ENCODE data around the gene P2RY2.
"Not testable (repeated sequence)": the region's sequence is repeated elsewhere in the genome, so short reads cannot be mapped to it uniquely, and the experiment has no call there.

Gene P2RY2

GRCh38 chr11:73265278-73265810 is 47.3 kb downstream of the P2RY2 start:
- in situ Hi-C loops (cut with HindIII; ENCODE audit: low sequenced_read_pairs): no loop called here

- in situ Hi-C loops (cut with HindIII; ENCODE audit: low sequenced_read_pairs): no loop called here
These were observed 48.0 kb downstream of the P2RY2 start for GRCh38 chr11:73265853-73266645.

- in situ Hi-C loops (cut with HindIII; ENCODE audit: low sequenced_read_pairs): no loop called here
These were observed 48.6 kb downstream of the P2RY2 start for GRCh38 chr11:73266646-73267020.

DNA sequence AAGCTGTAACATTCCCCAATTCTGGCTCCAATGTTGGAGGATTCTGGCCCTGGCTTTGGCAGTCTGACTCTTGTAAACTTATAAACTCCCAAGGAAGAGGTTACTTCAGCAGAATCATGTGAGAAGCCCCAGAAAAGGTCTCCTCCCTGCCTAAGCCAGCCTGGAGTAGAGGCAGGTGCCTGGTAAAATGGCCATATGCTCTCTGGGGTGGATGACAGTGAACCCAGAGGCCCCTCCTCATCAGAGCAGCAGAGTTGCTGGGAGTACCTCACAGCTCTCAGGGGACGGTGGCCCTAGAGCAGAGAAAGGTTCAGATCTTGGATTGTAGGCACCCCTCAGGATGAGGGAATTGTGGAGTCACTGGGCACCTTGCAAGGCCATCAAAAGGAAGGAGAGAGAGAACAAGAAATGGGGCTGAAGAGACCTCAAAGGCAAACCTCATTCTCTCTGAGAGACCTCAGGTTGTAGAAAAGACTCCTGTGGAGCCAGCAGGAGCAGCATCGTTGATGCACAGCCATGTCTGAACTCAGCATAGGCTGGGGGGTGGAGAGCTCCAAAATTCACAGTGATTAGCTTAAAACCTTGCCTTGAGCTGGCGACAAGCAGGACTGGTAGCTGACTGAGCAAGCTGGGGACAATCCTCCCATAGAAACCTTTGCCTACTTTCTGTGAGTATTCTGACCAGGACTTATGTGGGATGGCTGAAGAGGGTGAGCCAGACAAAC is 49.2 kb downstream of the P2RY2 start:
- in situ Hi-C loops (cut with HindIII; ENCODE audit: low sequenced_read_pairs): no loop called here

DNA sequence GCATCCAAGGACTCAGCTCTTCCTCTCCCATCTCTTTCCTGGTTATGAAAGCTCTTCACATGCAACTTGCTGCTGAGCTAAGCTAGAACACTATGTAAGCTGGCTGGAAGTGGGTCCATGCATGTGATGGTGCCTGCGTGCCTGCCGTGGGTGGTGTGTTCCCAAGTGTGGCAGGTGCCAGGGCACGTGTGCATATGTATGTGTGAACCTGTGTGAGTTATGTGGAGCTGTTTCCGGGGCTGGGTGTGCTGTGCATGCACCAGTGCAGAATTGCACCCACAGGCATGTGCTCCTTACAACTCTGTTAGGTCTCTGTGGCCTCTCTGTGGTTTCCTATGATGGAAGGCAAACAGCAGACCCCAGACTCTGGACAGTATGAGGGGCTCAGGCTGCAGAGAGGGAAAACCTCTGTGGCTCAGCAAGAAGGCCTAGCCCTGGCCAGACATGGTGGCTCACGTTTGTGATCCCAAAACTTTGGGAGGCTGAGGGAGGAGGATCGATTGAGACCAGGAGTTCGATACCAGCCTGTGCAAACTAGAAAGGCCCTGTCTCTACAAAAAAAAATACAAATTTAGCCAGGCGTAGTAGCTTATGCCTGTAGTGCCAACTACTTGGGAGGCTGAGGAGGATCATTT is 49.9 kb downstream of the P2RY2 start:
- in situ Hi-C loops (cut with HindIII; ENCODE audit: low sequenced_read_pairs): no loop called here

GRCh38 chr11:73268671-73269271 is 50.7 kb downstream of the P2RY2 start:
- in situ Hi-C loops (cut with HindIII; ENCODE audit: low sequenced_read_pairs): no loop called here

DNA sequence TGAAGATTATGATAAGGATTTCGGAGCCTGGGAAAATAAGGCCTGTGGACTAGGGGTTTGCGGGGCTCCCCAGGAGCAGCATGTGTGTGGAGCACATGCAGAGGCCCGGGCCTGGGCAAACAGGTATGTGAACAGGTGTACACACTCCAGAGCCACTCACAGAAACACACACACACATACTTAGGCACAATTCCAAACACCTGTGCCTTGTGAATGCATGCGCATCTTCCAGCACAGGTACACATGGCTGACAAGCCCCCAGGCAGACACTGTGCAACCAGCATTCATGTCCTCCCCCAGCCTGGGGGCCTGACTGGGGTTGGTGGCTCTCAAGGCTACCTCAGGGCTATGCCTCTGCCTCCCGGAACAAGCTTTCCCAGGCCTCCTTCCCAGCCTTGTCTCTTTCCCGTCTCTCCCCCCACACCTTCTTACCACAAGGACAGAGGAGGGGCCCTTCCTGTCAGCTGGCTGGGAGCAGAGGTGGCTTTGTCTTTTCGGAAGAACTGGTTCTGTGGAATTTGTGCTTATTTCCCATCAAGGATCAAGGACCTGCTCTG is 51.5 kb downstream of the P2RY2 start:
- in situ Hi-C loops (cut with HindIII; ENCODE audit: low sequenced_read_pairs): no loop called here

- in situ Hi-C loops (cut with HindIII; ENCODE audit: low sequenced_read_pairs): no loop called here
These were observed 52.2 kb downstream of the P2RY2 start for GRCh38 chr11:73270016-73270854.

DNA sequence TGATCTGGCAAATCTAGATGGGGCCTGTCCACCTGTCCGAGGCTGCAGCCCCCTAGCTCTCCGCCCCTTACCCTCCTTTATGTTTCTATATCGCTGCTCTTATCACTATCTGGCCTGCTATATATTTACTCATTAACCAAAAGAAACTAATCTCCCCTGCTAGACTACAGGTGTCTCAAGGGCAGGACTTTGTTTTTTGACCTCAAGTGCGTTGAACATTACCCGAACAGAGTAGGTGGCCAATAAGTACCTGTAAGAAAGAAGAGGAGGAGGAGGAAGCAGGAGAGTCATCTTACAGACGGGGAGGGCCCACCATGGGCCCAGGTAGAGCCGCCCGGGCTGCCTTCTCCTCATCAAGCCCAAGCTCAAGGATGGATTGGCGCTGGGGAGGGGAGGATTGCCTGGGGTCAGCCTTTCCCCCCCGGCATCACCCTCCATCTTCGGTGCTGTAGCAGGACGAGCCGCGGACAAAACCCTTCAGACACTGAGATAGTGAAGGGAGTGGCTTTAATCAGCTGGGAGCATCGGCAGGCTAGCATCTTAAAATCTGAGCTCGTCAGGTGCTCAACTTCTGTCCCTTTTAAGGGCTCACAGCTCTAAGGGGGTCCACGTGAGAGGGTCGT is 52.9 kb downstream of the P2RY2 start:
- in situ Hi-C loops (cut with HindIII; ENCODE audit: low sequenced_read_pairs): no loop called here

GRCh38 chr11:73271478-73271865 is 53.4 kb downstream of the P2RY2 start:
- in situ Hi-C loops (cut with HindIII; ENCODE audit: low sequenced_read_pairs): not testable (repeated sequence)

- in situ Hi-C loops (cut with HindIII; ENCODE audit: low sequenced_read_pairs): no loop called here
These were observed 54.0 kb downstream of the P2RY2 start, which contains the start of gene P2RY6 for GRCh38 chr11:73271936-73272679. TSS of gene P2RY6 (plus strand) at chr11:73272338. CDS start at chr11:73296519, 24,181 bp downstream.

DNA sequence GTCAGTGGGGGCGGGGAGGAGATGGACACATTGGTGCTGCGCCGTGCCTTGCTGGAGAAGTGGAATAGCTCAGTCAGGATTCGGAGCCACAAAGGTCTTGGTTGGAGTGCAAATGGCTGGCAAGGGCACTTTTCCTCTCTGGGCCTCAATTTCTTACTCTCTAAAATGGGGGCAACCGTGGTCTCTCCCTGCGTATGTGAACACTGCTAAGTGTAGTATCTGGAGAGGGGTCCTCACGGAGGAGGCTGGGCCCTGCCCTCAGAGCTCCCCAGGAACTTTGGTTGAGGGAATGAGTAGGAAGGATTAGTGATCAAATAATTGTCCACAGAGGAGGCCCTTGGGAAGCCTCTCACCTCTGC is 54.6 kb downstream of the P2RY2 start:
- in situ Hi-C loops (cut with HindIII; ENCODE audit: low sequenced_read_pairs): no loop called here

DNA sequence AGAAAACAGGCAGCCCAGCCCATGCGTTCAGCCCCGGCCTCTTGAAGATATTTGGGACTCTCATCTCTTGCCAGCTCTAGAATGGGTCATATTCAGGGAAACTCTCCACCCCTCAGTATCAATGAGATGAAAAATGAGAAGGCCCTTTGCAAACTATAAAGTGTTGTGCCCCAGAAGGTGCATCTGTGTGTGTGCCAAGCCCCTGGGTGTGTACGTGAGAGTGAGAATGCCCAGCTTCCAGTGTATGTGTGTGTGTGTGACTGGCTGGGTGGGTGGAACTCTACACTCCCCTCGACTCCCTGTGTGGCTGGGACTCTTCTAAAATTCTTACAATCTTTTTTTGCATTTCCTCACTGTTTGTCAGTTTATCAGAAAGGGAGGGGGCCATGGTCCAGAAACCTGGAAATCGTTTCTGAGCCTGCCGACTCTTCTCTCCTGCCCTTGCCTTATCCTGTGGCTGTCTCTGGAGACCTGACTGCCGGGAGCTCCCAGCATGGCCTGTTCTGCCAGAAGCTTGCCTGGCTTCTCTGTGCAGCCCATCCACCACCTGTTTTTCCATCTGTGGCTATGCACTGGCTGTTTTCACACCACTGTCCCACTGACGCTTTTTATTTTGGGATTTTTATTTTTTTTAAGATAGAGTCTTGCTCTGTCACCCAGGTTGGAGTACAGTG is 55.3 kb downstream of the P2RY2 start:
- in situ Hi-C loops (cut with HindIII; ENCODE audit: low sequenced_read_pairs): no loop called here

- in situ Hi-C loops (cut with HindIII; ENCODE audit: low sequenced_read_pairs): not testable (repeated sequence)
These were observed 56.1 kb downstream of the P2RY2 start for GRCh38 chr11:73274191-73274590.

DNA sequence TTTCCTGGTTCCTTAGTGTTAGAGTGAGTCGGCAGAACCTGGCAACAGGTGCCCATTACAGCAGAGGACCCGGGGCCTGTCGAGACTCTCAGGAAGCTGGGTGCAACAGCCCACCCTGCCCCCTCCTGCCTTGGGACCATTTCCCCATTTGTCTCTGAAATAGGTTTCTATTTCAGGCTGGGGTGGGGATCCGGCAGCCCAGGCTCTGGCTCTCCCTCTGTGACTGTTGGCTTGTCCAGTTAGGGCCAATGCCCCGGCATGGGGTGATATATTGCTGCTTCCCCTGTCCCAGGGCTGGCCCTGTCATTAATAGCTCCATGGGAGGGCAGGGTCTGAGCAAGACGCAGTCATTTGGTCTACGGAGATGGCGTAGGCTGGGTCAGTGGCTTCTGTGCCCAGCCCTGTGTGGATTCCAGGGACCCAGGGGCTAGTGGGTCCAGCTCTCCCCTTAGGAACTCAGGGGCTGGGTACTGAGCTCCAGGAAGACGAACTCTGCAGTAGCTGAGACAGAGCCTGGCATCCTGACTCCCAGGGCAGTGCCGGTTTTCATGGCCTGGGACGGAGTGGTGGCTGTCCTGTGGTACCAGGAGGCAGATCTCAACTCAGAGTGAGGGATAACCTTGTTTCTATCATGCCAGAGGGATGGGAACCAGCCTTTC is 56.8 kb downstream of the P2RY2 start:
- in situ Hi-C loops (cut with HindIII; ENCODE audit: low sequenced_read_pairs): no loop called here

DNA sequence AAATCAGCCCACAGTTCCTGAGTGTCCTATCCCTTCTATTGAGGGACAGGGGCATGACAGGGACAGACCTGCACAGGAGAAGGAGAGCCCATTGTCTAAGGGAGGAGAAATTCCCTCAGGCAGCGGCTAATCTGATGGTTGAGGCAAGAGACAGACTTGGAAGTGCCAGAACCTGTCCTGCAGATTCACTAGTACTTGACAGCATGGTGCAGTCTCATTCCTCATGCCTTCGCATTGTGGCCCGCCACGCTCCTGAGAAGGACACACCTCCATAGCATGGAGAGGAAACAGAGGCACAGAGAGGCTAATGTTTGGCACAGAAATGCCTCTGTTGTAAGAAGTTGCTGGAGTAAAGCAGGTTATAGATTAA is 57.3 kb downstream of the P2RY2 start:
- in situ Hi-C loops (cut with HindIII; ENCODE audit: low sequenced_read_pairs): no loop called here

DNA sequence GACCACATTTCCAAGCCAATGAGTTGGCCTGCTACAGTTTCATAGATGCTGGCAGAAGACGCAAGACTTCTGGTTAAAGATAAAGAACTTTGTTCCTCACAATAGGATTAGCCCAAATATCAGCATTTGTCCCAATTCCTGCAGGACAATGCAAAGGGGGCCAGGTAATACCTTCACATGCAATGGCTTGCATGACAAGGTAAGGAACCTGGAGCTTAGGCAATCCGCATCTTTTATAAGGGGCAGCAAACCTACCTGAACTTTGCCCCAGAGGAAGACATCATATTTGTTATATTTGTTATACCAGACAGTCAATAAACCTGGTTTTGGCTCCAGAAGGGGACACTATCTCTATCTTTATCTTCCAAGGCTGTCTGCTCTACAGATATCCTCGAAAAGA is 59.4 kb downstream of the P2RY2 start:
- in situ Hi-C loops (cut with HindIII; ENCODE audit: low sequenced_read_pairs): no loop called here

GRCh38 chr11:73280626-73281025 is 62.5 kb downstream of the P2RY2 start:
- in situ Hi-C loops (cut with HindIII; ENCODE audit: low sequenced_read_pairs): no loop called here

All from DLD1 (cell line).